Endometrial microvascular endothelial cells (primary cell): ENCODE results near the gene HIBADH. TPM values are rescaled to one million over a fixed set of nuclear protein-coding genes. Genes with fewer than 3 reads are reported as not detected.
"Not testable (repeated sequence)": the region's sequence is repeated elsewhere in the genome, so short reads cannot be mapped to it uniquely, and the experiment has no call there.

Source experiments
- in situ Hi-C: cut with HindIII; loops from 2 replicates; pipeline ENCODE4 v1.10.0; 2017; ENCODE audit warnings: low sequenced_read_pairs, low pct_unique_long_range_greater_than_20kb; ENCODE audit errors: inconsistent ontology term
- total RNA-seq: library from RNA; depleted of rRNA; stranded (reverse); fragments of >200 nt; gene quantifications from one replicate; pipeline ENCODE4 v1.2.3, GENCODE V29; 2015; ENCODE audit errors: inconsistent ontology term

HIBADH gene
- total RNA-seq, 1 donor from 2014 or later = 46.1 TPM

- in situ Hi-C loops = no loop called here
These were observed 139.4 kb downstream of the HIBADH start for GRCh38 chr7:27523321-27523720.

DNA sequence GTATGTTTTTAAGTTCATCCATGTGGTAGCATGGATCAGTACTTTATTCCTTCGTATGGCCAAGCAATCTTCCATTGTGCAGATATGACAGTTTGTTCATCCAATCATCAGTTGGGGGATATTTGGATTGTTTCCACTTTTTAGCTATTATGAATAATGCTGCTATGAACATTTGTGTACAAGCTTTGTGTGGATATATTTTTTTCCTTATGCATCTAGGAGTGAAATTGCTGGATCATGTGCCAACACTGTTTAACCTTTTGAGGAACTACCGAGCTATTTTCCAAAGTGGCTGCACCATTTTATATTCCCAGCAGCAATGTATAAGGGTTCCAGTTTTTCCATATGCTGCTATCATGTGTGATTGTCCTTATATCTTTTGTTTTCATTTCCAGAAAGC lies 140.1 kb downstream of the HIBADH start:
- in situ Hi-C loops = no loop called here

- in situ Hi-C loops = no loop called here
These were observed 141.6 kb downstream of the HIBADH start for GRCh38 chr7:27520815-27521790.

GRCh38 chr7:27519793-27520469 lies 142.8 kb downstream of the HIBADH start:
- in situ Hi-C loops = no loop called here

- in situ Hi-C loops = no loop called here
These were observed 143.9 kb downstream of the HIBADH start for GRCh38 chr7:27518561-27519350.

DNA sequence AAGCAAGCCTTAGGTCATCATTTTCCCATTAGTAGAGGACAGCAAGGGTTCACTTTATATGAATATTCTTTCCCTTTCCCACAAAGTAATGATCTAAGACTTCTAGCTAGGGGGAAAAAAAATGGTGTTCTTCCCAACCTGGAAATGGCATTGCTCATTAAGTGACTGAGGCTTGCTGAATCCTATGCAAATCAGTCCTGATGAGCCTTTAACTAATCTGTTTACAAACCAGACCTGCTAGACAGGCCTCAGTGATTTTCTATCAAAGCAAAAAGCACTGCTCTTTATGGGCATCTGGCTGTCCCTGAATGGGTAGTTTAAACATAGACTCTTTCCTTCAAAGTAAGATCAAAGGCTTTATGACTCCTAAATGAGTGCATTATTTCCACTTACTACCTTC lies 146.3 kb downstream of the HIBADH start:
- in situ Hi-C loops = no loop called here

DNA sequence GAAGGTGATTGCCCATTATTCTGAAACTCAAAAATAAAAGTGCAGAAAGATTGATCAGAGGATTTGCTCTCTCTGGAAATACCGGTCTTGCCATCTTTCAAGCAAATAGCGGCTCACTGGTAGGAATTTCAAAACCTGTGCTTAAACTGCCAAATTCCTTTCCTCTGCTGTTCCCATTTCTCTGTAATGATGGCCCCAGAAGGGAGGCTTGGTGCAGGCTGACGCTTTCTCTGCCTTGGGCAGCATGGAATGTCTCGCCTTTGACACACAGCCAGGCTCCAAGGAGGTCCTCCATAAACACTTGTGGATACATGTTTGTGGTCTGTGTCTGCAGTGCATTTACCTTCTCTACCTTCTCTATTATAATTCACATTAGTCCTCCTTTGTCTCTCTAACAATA lies 146.8 kb downstream of the HIBADH start:
- in situ Hi-C loops = no loop called here

DNA sequence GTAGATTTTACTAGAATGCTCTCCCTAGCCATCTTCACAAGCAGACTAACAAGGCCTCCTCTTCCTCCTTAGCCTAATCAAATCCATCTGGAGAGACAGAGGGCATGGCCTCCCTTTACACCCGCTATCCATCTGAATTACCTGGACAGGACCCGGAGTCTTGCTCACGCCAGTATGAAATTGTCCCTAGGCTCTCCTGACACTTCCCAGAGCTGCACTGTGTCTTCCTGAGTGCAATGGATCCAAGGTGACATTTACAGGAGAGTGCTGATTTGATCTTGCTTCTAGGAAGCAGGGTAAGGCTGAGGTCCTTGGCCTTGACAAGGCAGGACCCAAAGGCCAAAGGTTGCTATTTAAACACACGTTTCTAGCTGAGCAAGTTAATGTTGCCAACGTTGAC lies 147.8 kb downstream of the HIBADH start:
- in situ Hi-C loops = no loop called here

- in situ Hi-C loops = no loop called here
These were observed 148.8 kb downstream of the HIBADH start for GRCh38 chr7:27513885-27514284.

GRCh38 chr7:27511370-27511769 lies 151.3 kb downstream of the HIBADH start:
- in situ Hi-C loops = not testable (repeated sequence)

- in situ Hi-C loops = no loop called here
These were observed 152.1 kb downstream of the HIBADH start for GRCh38 chr7:27510541-27510940.

DNA sequence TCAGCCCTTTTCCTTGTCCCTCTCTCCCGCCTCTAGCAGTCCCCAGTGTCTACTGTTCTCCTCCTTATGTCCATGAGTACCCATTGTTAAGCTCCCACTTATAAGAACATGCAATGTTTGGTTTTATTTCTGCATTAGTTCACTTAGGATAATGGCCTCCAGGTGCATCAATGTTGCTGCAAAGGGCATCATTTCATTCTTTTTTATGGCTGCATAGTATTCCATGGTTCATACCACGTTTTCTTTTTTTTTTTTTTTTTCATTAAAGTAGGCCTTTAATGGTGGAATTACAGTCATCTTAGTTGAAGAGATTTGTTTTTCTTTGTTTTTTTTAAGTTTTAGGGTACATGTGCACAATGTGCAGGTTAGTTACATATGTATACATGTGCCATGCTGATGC lies 160.8 kb downstream of the HIBADH start:
- in situ Hi-C loops = not testable (repeated sequence)

GRCh38 chr7:27501001-27501400 lies 161.7 kb downstream of the HIBADH start:
- in situ Hi-C loops = no loop called here

DNA sequence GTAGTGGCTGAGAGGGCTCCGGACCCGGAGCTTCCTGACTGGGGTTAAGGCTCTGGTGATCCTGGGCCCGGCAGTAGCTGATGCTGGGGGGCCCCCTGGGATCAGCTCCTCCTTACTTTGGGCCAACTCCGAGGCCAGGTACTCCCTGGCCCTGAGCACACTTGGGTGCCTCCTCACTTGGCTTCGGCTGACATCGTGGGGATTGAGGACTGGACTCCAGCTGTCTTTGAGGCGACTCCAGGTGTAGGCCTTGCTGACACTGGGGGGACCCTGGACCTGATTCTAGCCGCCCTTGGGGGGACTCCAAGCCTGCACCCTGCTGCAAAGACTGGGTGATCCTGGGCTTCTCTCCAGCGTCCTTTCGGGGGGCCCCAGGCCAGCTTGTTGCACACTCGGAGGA lies 170.5 kb downstream of the HIBADH start:
- in situ Hi-C loops = no loop called here

DNA sequence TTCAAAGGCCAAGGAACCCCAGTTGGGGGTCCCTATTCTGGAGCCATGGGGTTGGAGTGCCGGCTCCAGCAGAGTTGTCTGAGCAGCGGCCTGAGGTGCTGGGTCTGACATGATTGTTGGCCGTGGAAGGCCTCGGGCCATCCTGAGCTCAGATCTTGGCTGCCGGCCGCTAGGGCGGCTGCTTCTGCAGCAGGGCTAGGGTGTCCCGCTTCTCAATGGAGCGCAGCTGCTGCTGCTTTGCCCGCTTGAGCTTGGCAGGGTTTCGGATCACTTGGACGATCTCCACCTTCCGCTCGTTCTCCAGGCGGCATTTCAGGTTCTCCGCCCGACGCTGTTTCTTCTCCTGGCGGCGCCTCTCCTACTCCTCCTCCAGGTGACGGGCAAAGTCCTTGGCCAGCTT lies 171.1 kb downstream of the HIBADH start:
- in situ Hi-C loops = no loop called here

- in situ Hi-C loops = no loop called here
These were observed 175.2 kb downstream of the HIBADH start for GRCh38 chr7:27487509-27487908.

- in situ Hi-C loops = no loop called here
These were observed 178.2 kb downstream of the HIBADH start for GRCh38 chr7:27484451-27484850.

- in situ Hi-C loops = no loop called here
These were observed 180.5 kb downstream of the HIBADH start for GRCh38 chr7:27482219-27482618.

DNA sequence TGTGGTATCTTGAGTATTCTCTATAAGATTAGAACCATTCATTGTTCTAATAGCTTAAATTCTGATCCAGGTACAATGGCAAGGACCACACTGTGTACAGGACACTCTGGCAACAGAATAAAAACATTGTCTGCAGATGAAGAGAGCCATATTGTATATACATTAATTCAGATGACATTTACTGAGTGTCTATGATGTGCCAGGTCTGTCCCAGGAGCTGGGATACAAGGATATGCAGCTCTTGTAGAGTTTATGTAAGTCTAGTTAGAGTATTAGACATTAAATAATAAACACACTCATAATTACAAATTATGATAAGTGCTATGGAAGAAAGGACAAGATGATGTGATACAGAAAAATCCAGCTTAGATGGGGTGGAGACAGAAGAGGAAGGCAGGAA lies 184.1 kb downstream of the HIBADH start:
- in situ Hi-C loops = no loop called here
